Measurements from ENCODE around the gene CHST12.

DNA sequence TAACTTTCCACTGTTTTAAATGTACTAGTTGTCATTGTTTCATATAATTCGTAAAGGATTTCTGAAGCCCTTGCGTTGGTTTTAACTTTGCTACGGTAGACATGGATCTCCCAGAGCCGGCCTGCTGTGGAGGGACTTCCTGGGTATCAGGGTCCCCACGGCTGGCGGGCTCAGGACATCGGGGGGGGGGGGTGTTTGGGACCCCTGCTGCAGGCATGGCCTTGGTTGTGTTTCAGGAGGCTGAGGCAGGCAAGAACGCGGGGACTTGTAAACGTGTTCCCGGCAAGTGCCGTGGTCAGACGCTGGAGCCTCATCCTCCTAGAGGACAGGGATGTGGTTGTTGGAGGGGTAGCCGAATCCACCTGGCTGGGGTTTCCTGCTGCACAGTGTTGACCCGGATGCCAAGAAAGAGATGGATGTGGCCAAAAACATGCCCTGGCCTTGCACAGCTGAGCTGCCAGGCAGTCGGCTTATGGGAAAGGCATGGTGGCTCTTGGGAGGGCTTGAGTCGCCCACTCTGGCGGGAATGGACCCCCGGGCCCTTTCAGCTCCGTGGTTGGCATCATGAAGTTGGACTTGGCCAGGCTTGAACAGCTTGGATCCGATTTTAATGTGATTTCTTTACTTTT is 21.4 kb upstream of the CHST12 start:
- no peak for TF ChIP-seq POLR2AphosphoS5 (IDR thresholded peaks at IDR 0.05)
- TF ChIP-seq, protein P1, sequence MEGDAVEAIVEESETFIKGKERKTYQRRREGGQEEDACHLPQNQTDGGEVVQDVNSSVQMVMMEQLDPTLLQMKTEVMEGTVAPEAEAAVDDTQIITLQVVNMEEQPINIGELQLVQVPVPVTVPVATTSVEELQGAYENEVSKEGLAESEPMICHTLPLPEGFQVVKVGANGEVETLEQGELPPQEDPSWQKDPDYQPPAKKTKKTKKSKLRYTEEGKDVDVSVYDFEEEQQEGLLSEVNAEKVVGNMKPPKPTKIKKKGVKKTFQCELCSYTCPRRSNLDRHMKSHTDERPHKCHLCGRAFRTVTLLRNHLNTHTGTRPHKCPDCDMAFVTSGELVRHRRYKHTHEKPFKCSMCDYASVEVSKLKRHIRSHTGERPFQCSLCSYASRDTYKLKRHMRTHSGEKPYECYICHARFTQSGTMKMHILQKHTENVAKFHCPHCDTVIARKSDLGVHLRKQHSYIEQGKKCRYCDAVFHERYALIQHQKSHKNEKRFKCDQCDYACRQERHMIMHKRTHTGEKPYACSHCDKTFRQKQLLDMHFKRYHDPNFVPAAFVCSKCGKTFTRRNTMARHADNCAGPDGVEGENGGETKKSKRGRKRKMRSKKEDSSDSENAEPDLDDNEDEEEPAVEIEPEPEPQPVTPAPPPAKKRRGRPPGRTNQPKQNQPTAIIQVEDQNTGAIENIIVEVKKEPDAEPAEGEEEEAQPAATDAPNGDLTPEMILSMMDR (IDR thresholded peaks at IDR 0.05) = no peak
- TF ChIP-seq POLR2A (IDR thresholded peaks at IDR 0.05) = no peak
